ENCODE results near the gene TMEM201. TPM values are rescaled to one million over a fixed set of nuclear protein-coding genes. Genes with fewer than 3 reads are reported as not detected.

TMEM201 gene
- total and polyA plus RNA-seq, 2 of the 8 experiments (the other 6 are each of a cell fraction or from before 2014, with no cell fraction given): 8.2 to 27.1 TPM

DNA sequence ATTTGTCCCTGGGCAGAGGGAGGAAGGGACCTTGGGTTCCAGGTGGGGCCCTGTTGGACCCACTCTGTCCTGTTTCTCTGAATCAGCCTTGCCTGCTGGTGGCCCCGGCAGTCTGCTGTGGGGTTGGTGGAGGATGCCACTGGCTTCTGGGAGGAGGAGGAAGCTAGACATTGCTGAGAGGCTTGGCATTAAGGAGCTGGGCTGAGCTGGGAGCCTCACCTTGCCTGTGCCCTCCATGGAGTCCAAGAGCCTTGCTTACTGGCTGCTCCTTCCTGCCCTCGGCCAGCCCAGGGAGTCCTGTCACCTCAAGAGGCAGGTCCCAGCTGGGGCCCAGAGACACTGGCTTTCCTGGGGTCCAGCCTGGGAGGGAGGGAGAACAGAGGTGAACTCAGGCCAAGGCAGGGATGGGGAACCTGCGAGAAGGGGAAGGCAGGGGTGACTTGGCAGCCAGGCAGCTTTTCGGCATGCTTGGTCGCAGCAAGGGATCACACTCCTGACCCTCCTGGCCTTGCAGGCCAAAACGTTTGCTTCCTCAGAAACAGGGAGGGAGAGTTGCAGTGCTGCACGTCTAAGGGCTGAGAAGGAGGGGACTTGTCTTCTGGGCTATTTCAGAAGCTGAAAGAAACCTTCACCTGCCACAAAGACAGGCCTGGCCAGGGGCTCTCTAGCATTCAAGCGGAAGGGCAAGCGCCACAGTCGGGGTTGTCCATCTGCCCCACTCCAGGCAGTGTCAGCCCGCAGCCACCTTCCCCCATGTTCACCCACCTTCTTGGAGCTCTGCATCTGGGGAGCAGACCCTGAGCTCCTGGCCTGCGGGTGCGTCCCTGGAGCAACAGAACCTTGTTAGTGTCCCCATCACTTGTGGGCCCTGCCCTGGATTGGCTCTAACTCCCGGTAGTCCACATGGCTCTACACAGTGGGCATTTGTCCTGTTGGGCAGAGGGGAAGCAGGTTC lies 8.9 kb downstream of the TMEM201 start (continued):
- no peak for TF ChIP-seq CBX8 (IDR thresholded peaks at IDR 0.05; ENCODE audit: borderline replicate concordance, low read depth, low read length)
